Colonic mucosa (tissue), 4 donors: ENCODE results near the gene TTC7B. TPM values are rescaled to one million over a fixed set of nuclear protein-coding genes. Genes with fewer than 3 reads are reported as not detected.
A peak's percentile ranks its signal among the peaks of the same experiment; 100 is the strongest.

Experiments
- DNase-seq: peaks from one replicate; pipeline ENCODE4 v3.0.0-alpha.2; 2020
- H3K27ac ChIP-seq: fragments of 200-600 bp; one replicate; pipeline ENCODE4 v1.8.0; 2021
- H3K27me3 ChIP-seq: fragments of 200-600 bp; one replicate; pipeline ENCODE4 v1.8.0; 2021
- H3K36me3 ChIP-seq: fragments of 200-600 bp; one replicate; pipeline ENCODE4 v1.8.0; 2021
- H3K4me1 ChIP-seq: fragments of 200-600 bp; one replicate; pipeline ENCODE4 v1.8.0; 2021; ENCODE audit warnings: mild to moderate bottlenecking
- H3K4me3 ChIP-seq: fragments of 200-600 bp; one replicate; pipeline ENCODE4 v1.8.0; 2021
- H3K9ac ChIP-seq, 2 donors: one replicate each; pipeline ENCODE4 v1.7.0; 2013; ENCODE audit warnings: control low read depth in 2 of 2, low read depth in 2 of 2, low read length in 2 of 2
- H3K9me3 ChIP-seq: fragments of 200-600 bp; one replicate; pipeline ENCODE4 v1.8.0; 2021
- CTCF ChIP-seq: fragments of 200-600 bp; IDR thresholded peaks from one replicate; pipeline ENCODE4 v1.8.0; 2022; ENCODE audit warnings: antibody characterized with exemption, mild to moderate bottlenecking
- intact Hi-C: fragments of 100-400 bp; cut with DNase I; formaldehyde crosslinking; loops from one replicate; pipeline ENCODE4 v1.14.1; 2022
- total RNA-seq, 2 donors: library from RNA; stranded (reverse); fragmentation: NEBNext Ultra II Directional in 1 of 2; extraction: Animal tissue kit (Norgen Biotek cat#: 25700) in 1 of 2; gene quantifications; one replicate each; pipeline ENCODE4 v1.2.1, GENCODE V29; 2021
- donor health status: healthy.
- donor health status: DM: no; HTN: no; CAD: no.
- donor health status: DM: no; HTN: no; CAD: no.

Gene TTC7B
- total RNA-seq, 2 donors from 2014 or later = 3.3 to 11.8 TPM

GRCh38 chr14:90661866-90662265 is 154.4 kb downstream of the TTC7B start:
- no peak for TF ChIP-seq CTCF
- no peaks in the 10 kb centered on the region for H3K27me3 ChIP-seq
- peaks cover 4% of the 10 kb centered on the region for H3K4me1 ChIP-seq
- H3K4me3 ChIP-seq = no peak overlapping the region
- intact Hi-C loops = no loop called here
- no peaks in the 10 kb centered on the region for H3K36me3 ChIP-seq
- peak overlapping the region in 1 of 2 donors; percentile 62 for H3K9ac ChIP-seq
- DNase-seq = no peak
- H3K9me3 ChIP-seq = no peaks in the 10 kb centered on the region
- no peak overlapping the region for H3K27ac ChIP-seq

DNA sequence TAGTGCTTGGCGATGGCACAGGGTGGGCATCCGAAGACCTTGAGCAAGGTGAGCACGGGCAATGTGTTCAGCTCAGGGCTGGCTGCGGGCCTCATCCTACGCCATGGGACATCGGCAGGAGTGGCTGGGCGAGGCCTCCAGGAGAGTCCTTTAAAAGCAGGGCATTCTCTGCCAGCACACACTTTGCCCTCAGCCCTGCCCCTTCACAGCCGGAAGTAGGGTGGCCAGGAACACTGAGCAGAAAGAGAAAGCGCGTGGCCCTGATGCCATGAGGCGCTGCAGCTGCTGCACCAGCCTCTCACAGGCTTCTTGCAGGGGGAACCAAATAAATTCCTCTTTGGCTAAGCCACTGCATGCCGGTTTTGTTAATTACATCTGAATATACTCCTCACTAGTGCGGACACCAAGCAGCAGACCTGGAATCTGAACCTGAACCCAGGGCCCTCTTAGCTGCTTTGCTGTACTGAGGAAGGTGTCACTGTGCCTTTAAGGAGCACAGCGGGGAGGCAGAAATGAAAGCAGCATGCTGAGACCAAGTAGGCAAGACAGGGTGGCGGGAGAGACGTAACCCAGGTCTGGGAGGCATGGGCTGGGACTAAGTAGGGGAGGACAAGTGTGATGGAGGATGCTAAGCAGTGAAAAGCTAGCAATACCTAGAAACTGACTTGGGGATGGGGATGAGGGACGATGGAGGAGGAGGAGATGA is 155.2 kb downstream of the TTC7B start:
- Histone ChIP-seq H3K36me3 (no peaks in the 10 kb centered on the region), H3K4me3 (no peak overlapping the region), H3K27ac (peak overlapping the region; percentile 62), H3K9ac (peak overlapping the region; percentile 13 to 62), H3K9me3 (no peaks in the 10 kb centered on the region), H3K27me3 (no peaks in the 10 kb centered on the region), H3K4me1 (peaks cover 4% of the 10 kb centered on the region)
- intact Hi-C loops = no loop called here
- TF ChIP-seq CTCF = no peak
- DNase-seq = peak; percentile 89

GRCh38 chr14:90659156-90659555 is 157.1 kb downstream of the TTC7B start:
- DNase-seq = no peak
- no peak for TF ChIP-seq CTCF
- Histone ChIP-seq H3K36me3 (no peaks in the 10 kb centered on the region), H3K4me1 (peaks cover 4% of the 10 kb centered on the region), H3K27ac (no peak overlapping the region), H3K4me3 (no peak overlapping the region), H3K9me3 (no peaks in the 10 kb centered on the region), H3K27me3 (no peaks in the 10 kb centered on the region), H3K9ac (no peak overlapping the region)
- intact Hi-C loops = no loop called here

- Histone ChIP-seq H3K4me3 (no peak overlapping the region), H3K27ac (no peak overlapping the region), H3K27me3 (no peaks in the 10 kb centered on the region), H3K4me1 (peaks cover 4% of the 10 kb centered on the region), H3K36me3 (no peaks in the 10 kb centered on the region), H3K9ac (no peak overlapping the region), H3K9me3 (no peaks in the 10 kb centered on the region)
- no peak for DNase-seq
- intact Hi-C loops = no loop called here
- no peak for TF ChIP-seq CTCF
Observed at GRCh38 chr14:90658541-90658967, 157.7 kb downstream of the TTC7B start.

GRCh38 chr14:90656973-90657372 is 159.3 kb downstream of the TTC7B start:
- Histone ChIP-seq H3K9me3 (no peaks in the 10 kb centered on the region), H3K4me1 (peaks cover 4% of the 10 kb centered on the region), H3K36me3 (no peaks in the 10 kb centered on the region), H3K4me3 (no peak overlapping the region), H3K27ac (no peak overlapping the region), H3K9ac (no peak overlapping the region), H3K27me3 (no peaks in the 10 kb centered on the region)
- TF ChIP-seq CTCF = no peak
- intact Hi-C loops = no loop called here
- no peak for DNase-seq
